Heart left ventricle (tissue), 13 donors: ENCODE results near the gene PJVK.

Experiments
- CTCF ChIP-seq, 12 donors: fragments of 200-600 bp; sonication (generic) in 4 of 12; IDR thresholded peaks; one replicate each; pipeline versions ENCODE4 v1.5.0 to v1.8.0; 2018 to 2022; ENCODE audit warnings: antibody characterized with exemption in 12 of 12, mild to moderate bottlenecking in 5 of 12
- POLR2A ChIP-seq, 2 donors: fragments of 450-650 bp; IDR thresholded peaks; one replicate each; pipeline ENCODE4 v1.6.1; 2017; ENCODE audit warnings: antibody characterized with exemption in 2 of 2, mild to moderate bottlenecking in 2 of 2, moderate library complexity in 2 of 2
- donor health status: ischemic (EF 13 %, LVEDD 7.1; RV severe dilation, severe dysfunction).
- donor health status: DM: no; HTN: yes; CAD: no.
- donor health status: DM: no; HTN: no; CAD: no.
- donor health status: ischemic (EF 25% LVEDD 6.9; RV normal size, moderate dysfunction).
- donor health status: ischemic (EF 25% LVEDD 5.7; RV mildly dilated, moderate dysfunction).
- donor health status: ischemic (EF 35%, LVEDD 5.7; RV mildly dilated, moderate dysfunction).
- donor health status: nonischemic (EF 11% LVEDD 7.7; RV severe dilation, severe dysfunction).
- donor health status: DM: yes; HTN: yes; CAD: no.
- donor health status: PGD.
- donor health status: ischemic (EF 29% LVEDD 5.4; RV normal size, mild dysfunction).
- donor health status: nonischemic (EF 23%, LVEDD 6.1; RV moderate dilation, normal function).

DNA sequence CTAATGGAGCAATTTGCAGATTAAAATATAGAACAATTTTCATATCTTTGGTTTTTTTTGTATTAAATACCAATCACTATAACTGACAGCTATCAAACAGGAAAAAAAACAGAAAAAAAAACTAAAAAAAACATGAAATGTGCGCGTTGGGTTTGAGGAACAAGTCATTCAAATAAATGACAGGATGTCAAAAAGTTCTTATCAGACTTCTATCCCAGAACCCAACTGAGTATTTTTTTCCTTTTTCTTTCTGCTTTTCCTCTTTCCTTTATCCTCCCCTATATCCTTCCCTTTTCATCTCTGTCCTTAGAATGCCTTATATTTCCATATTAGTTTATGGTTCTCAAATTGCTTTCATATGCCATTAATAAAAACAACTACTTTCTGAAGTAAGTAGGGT is 14.5 kb upstream of the PJVK start:
- no peak for TF ChIP-seq POLR2A (IDR thresholded peaks at IDR 0.05)
- no peak for TF ChIP-seq CTCF (IDR thresholded peaks at IDR 0.05)
